Stimulated activated CD8-positive, alpha-beta memory T cell treated with anti-CD3 and anti-CD28 coated beads, Interleukin-7, amount 100 ng/mL, for 24 hours (primary cell): ENCODE results near the gene MAPK11.

Experiments
- DNase-seq: peaks from one replicate; pipeline ENCODE4 v3.0.0-alpha.2; 2020; ENCODE audit warnings: low read depth

Gene MAPK11

GRCh38 chr22:50260801-50261614, 9.2 kb downstream of the MAPK11 start:
- DNase-seq = no peak

DNA sequence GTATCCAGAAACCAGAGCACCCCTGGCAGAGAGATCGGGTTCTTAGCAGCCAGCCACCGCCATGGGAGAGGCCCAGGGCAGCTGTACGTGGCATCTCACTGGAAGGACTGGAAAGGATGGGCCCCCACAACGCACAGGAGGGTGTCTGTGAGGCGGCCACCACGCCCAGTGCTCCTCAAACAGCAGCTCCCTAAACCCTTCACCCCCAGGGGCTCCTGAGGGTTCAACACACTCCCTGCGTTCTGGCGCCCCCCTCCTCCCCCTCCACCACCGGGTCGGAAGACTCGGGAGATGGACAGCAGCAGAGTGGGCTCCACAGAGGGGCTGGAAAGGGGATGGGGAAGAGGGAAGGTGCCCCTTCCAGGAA, 9.8 kb downstream of the MAPK11 start:
- DNase-seq = no peak

- no peak for DNase-seq
Measured at GRCh38 chr22:50259302-50259701, 10.9 kb downstream of the MAPK11 start.

DNA sequence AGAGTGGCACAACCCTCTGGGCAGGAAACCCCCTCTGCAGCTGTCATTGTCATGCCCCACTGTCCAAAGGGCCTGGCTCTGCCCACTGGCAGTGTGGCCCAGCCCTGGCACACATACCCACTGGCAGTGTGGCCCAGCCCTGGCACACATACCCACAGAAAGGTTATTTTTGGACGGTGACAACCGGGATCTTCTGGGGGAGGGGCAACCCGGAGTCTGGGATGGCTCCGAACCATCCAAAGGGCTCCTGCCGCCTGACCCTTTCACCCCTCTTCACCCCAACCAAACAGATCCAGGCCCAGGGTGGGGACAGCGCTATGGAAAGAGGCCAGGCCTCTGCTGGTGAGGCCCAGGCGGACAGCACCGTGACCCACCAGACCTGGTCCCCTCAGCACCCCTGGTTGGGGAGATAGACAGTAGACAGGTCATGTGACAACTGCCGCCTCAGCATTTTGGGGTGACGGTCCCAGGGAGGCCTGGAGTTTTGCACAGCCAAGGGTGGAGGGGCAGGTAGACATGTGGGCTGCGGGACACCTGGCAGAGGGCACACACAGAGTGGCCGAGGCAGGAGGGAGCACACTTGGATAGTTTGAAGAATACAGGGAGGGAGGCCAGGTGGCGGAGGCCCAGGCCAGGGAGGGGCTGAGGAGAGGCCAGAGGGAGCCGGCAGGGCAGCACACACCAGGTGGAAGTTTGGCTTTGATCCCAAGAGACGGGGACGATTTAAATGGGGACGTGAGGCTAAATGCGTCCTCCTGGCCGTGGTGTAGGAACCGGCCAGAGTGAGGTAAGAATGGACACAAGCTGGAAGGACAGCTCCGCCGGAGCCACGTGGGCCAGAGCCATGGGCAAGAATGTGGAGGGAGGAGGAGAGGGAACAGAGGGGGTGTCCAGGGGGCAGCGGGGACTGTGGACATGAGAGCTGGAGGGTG, 11.6 kb downstream of the MAPK11 start:
- DNase-seq = no peak

- DNase-seq = no peak
Measured at GRCh38 chr22:50257451-50258360, 12.5 kb downstream of the MAPK11 start.

DNA sequence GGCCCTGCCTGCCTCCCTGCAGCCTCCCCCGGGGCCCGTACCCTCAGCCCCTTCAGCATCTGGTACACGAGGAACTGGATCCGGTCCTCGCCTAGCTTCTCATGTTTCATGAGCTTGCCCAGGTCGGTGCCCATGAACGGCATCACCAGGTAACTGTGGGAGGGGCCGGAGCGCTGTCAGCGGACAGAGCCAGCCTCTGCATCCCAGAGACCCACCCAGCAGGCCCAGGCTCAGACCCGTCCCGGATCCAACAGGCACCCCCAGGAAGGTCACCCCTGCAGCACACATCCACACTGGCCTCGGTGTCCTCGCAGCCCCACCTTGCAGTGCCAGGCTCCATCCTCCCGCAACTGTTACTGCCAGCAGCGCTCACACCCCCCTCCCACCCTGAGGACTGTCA, 13.1 kb downstream of the MAPK11 start:
- no peak for DNase-seq

- DNase-seq = no peak
Measured at GRCh38 chr22:50256258-50256862, 13.8 kb downstream of the MAPK11 start.

DNA sequence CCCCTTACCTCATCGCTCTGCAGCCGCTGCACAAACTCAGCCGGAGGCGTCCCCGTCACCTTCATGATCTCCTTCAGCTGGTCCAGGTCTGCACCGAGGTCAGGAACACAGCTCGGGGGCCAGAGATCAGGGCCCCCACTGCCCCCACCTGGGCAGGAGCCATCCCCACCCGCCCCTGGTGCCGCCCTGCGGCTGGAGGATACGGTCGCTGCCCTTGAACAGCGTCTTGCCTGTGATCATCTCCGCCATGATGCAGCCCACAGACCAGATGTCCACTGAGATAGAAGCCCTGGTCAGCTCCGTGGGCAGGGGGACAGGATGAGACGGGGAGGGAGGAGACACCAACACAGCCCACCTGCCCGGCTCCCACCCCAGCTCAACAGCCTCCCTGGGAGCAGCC, 14.6 kb downstream of the MAPK11 start:
- DNase-seq = no peak

- DNase-seq = no peak
Measured at GRCh38 chr22:50255099-50255498, 15.1 kb downstream of the MAPK11 start.

- DNase-seq = no peak
Measured at GRCh38 chr22:50253941-50254340, 16.2 kb downstream of the MAPK11 start.

DNA sequence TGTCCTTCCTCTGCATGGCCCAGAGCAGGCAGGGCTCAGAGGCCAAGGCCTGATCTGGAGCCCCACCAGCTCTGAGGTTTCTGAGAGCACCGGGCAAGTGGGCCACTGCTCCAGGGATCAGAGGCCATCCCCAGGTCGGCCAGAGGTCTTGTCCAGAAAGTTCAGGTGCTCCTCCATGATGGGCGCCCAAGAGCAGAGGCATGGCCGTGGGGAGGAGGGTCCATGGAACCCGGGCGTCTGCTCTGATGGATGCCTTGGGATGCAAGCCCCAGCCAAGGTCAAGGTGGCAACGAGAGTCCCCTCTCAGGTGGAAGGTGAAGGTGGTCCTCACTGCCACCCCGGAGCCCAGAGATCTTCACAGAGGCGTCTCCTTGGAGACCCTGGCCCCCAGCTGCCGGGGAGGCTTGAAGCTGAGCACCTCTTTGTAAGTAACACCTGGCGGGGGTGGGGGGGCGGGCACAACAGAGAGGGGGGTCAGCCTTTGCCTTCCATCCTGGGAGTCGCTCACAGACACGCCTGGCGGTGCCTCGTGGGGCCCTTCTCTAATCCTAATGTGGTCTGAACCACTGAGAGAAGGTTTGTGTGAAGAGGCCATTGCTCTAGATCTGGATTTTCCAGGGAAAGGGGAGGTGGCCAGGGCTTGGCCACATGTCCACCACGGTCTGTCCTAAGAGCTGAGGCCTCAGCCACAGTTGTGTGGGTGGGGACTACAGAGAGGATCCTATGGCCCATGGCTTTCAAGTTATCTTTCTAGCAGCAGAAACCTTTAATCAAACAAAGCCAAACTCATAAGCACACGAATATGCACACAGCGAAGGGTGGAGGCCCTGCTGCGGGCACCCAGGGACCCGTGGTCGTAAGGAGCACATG, 16.9 kb downstream of the MAPK11 start:
- DNase-seq = no peak

DNA sequence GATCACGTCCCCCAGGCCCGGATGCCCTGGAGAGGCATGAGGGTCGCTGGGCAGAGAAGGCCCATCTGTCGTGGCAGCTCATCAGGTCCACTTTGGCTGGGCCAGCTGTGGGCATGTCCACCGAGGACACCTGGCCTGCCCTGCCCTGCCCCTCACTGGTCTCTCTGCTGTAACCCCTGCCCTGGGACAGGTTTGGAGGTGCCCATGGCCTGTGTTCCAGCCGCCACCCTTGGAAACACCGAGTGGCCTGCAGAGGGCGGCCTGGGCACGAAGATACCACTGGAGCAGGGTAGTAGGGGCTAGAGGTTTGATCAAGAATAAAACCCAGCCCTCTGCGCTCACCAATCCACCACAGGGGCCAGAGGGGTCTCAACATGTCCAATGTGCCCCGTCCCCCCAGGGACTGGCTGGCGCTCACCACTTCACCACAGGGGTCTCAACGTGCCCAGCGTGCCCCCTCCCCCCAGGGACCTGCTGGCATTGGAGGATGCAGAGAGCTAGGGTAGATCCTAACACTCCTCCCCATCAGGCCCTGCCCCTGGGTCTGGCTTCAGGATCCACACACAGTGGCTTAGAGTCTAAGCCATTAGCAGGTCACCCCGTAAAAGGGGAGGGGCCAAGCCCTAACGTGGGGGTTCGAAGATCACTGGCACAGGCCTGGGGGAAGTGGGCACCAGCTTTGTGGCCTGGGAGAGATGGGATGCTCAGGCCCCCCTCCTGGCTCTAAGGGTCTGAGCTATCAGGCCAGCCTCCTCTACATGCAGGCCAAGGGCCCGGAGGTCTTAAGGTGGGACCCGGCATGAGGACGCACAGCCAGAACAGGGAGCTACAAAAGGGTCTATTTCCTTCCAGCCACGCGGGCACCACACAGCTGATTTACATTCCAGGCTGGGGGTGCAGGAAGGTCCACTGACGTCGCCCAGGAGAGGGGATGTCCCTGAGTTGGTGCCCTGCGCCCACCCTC, 17.8 kb downstream of the MAPK11 start:
- DNase-seq = no peak

- DNase-seq = no peak
Measured at GRCh38 chr22:50251477-50252081, 18.6 kb downstream of the MAPK11 start.

GRCh38 chr22:50250555-50251476, 19.4 kb downstream of the MAPK11 start, which contains the start of gene HDAC10:
Gene HDAC10, minus strand, starts transcription at chr22:50251265. Its CDS starts 233 bp downstream, at chr22:50251032.
- DNase-seq = no peak

DNA sequence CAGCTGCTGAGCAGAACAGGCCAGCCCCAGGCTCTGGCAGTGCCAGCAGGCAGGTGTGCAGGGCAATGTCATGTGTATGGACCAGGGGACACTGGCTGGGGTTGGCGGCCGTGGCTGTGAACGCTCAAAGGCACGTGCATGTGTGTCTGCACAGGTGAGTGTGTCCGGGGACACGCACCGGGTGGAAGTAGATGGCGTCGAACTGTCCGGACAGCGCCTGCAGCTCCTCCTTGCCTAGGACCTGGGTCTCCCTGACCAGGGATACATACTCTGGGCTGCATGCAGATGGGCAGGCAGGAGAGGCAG, 20.0 kb downstream of the MAPK11 start:
- DNase-seq = no peak

GRCh38 chr22:50249341-50250248, 20.6 kb downstream of the MAPK11 start:
- DNase-seq = no peak
